Measurements from ENCODE around the gene NCAM2.

NCAM2 gene

GRCh38 chr21:21460979-21461378, 462.8 kb downstream of the NCAM2 start:
- DNase-seq: no peak
- TF ChIP-seq CTCF (IDR thresholded peaks at IDR 0.05): no peak
- Histone ChIP-seq H3K4me3 (no peak overlapping the region), H3K27me3 (no peaks in the 10 kb centered on the region), H3K36me3 (no peaks in the 10 kb centered on the region), H3K9me3 (peaks cover 0 to 4% (median 0%) of the 10 kb centered on the region in 3 donors), H3K4me1 (no peaks in the 10 kb centered on the region), H3K27ac (no peak overlapping the region)
- intact Hi-C loops (cut with DNase I; ENCODE audit: low total_unique reads): no loop called here

- intact Hi-C loops (cut with DNase I; ENCODE audit: low total_unique reads): no loop called here
- no peaks in the 10 kb centered on the region for H3K27me3 ChIP-seq
- no peaks in the 10 kb centered on the region for H3K9me3 ChIP-seq
- H3K27ac ChIP-seq: no peak overlapping the region
- DNase-seq: no peak
- H3K36me3 ChIP-seq: no peaks in the 10 kb centered on the region
- no peak overlapping the region for H3K4me3 ChIP-seq
- no peak for TF ChIP-seq CTCF (IDR thresholded peaks at IDR 0.05)
- no peaks in the 10 kb centered on the region for H3K4me1 ChIP-seq
Measured at GRCh38 chr21:21463456-21463855, 465.2 kb downstream of the NCAM2 start.

GRCh38 chr21:21464684-21465083, 466.5 kb downstream of the NCAM2 start:
- Histone ChIP-seq H3K4me1 (no peaks in the 10 kb centered on the region), H3K9me3 (no peaks in the 10 kb centered on the region), H3K4me3 (no peak overlapping the region), H3K36me3 (no peaks in the 10 kb centered on the region), H3K27me3 (no peaks in the 10 kb centered on the region), H3K27ac (no peak overlapping the region)
- no peak for DNase-seq
- intact Hi-C loops (cut with DNase I; ENCODE audit: low total_unique reads): no loop called here
- TF ChIP-seq CTCF (IDR thresholded peaks at IDR 0.05): no peak

- H3K27me3 ChIP-seq: no peaks in the 10 kb centered on the region
- no peak for DNase-seq
- no peak overlapping the region for H3K4me3 ChIP-seq
- no peak overlapping the region for H3K27ac ChIP-seq
- no peak for TF ChIP-seq CTCF (IDR thresholded peaks at IDR 0.05)
- no peaks in the 10 kb centered on the region for H3K36me3 ChIP-seq
- H3K4me1 ChIP-seq: no peaks in the 10 kb centered on the region
- intact Hi-C loops (cut with DNase I; ENCODE audit: low total_unique reads): no loop called here
- no peaks in the 10 kb centered on the region for H3K9me3 ChIP-seq
Measured at GRCh38 chr21:21466752-21467151, 468.5 kb downstream of the NCAM2 start.

GRCh38 chr21:21468003-21468402, 469.8 kb downstream of the NCAM2 start:
- no peaks in the 10 kb centered on the region for H3K27me3 ChIP-seq
- H3K4me1 ChIP-seq: no peaks in the 10 kb centered on the region
- no peaks in the 10 kb centered on the region for H3K36me3 ChIP-seq
- TF ChIP-seq CTCF (IDR thresholded peaks at IDR 0.05): no peak
- DNase-seq: no peak
- no peak overlapping the region for H3K4me3 ChIP-seq
- H3K9me3 ChIP-seq: no peaks in the 10 kb centered on the region
- intact Hi-C loops (cut with DNase I; ENCODE audit: low total_unique reads): no loop called here
- no peak overlapping the region for H3K27ac ChIP-seq

GRCh38 chr21:21481239-21481638, 483.0 kb downstream of the NCAM2 start:
- intact Hi-C loops (cut with DNase I; ENCODE audit: low total_unique reads): no loop called here
- Histone ChIP-seq H3K27ac (no peak overlapping the region), H3K27me3 (no peaks in the 10 kb centered on the region), H3K4me1 (no peaks in the 10 kb centered on the region), H3K4me3 (no peak overlapping the region), H3K9me3 (no peaks in the 10 kb centered on the region), H3K36me3 (no peaks in the 10 kb centered on the region)
- no peak for DNase-seq
- TF ChIP-seq CTCF (IDR thresholded peaks at IDR 0.05): no peak

All from tibial artery (tissue), 4 donors.